ENCODE data around the gene TSPAN31. TPM values are rescaled to one million over a fixed set of nuclear protein-coding genes. Genes with fewer than 3 reads are reported as not detected.
"Not testable (repeated sequence)": the region's sequence is repeated elsewhere in the genome, so short reads cannot be mapped to it uniquely, and the experiment has no call there.

Gene TSPAN31
- total RNA-seq, 1 donor, result 41.6 TPM

DNA sequence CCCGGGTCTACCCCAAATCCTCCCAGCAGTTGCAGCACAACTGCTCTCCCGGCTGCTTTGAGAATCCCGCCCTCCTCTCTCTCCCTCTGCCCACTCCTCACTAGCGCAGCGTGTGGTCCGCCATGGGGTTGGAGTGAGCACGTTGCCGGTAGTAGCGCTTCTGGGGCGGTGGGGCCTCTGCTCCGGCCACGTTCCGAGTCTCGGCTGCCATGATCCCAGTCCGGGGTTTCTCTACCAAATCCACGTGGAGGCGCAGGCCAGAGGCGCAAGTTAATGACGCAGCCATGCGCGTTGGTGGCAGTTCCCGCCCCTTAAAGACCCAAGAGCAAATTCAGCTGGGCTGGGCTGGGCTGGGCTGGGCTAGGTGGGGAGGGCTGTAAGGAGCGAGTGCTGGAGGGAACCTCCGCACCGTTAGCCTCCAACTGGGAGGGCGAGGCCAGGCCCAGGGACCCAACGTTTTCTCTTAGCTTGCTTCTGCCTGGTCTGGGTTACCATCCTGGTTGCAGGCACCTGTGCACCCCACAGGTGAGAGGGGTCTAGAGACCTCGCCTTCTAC, 27.1 kb downstream of the TSPAN31 start, which contains the start of gene METTL1:
Gene METTL1, minus strand, starts transcription at position 233 of the 556 bp plus-strand sequence. Its CDS starts 22 bp downstream, at position 211.
- peak; percentile 98 for DNase-seq (ENCODE audit: insufficient read length, low spot score, missing footprints)
- Histone ChIP-seq H3K9me3 (ENCODE audit: low read depth, low read length) (no peaks in the 10 kb centered on the region), H3K4me2 (ENCODE audit: insufficient read depth, low read length) (peak within 1 kb of the TSS; percentile 90), H3K27ac (ENCODE audit: low read depth, low read length) (peak within 1 kb of the TSS; percentile 95), H3K27me3 (ENCODE audit: insufficient read depth, low read length) (peaks cover 5% of the 10 kb centered on the region), H4K20me1 (ENCODE audit: insufficient read depth, low read length) (no peaks in the 10 kb centered on the region), H3K4me3 (ENCODE audit: insufficient read depth, low read length) (peak within 1 kb of the TSS; percentile 91), H3K4me1 (ENCODE audit: insufficient read depth, low read length) (peaks cover 23% of the 10 kb centered on the region), H2AFZ (ENCODE audit: low read length) (peak within 1 kb of the TSS; percentile 98), H3K36me3 (ENCODE audit: insufficient read depth, low read length) (peaks cover 26% of the 10 kb centered on the region), H3K79me2 (ENCODE audit: insufficient read depth, low read length) (peaks cover 12% of the 10 kb centered on the region)
- TF ChIP-seq, protein P1, sequence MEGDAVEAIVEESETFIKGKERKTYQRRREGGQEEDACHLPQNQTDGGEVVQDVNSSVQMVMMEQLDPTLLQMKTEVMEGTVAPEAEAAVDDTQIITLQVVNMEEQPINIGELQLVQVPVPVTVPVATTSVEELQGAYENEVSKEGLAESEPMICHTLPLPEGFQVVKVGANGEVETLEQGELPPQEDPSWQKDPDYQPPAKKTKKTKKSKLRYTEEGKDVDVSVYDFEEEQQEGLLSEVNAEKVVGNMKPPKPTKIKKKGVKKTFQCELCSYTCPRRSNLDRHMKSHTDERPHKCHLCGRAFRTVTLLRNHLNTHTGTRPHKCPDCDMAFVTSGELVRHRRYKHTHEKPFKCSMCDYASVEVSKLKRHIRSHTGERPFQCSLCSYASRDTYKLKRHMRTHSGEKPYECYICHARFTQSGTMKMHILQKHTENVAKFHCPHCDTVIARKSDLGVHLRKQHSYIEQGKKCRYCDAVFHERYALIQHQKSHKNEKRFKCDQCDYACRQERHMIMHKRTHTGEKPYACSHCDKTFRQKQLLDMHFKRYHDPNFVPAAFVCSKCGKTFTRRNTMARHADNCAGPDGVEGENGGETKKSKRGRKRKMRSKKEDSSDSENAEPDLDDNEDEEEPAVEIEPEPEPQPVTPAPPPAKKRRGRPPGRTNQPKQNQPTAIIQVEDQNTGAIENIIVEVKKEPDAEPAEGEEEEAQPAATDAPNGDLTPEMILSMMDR (IDR thresholded peaks at IDR 0.05; ENCODE audit: extremely low read depth, low read depth, low read length), result no peak

DNA sequence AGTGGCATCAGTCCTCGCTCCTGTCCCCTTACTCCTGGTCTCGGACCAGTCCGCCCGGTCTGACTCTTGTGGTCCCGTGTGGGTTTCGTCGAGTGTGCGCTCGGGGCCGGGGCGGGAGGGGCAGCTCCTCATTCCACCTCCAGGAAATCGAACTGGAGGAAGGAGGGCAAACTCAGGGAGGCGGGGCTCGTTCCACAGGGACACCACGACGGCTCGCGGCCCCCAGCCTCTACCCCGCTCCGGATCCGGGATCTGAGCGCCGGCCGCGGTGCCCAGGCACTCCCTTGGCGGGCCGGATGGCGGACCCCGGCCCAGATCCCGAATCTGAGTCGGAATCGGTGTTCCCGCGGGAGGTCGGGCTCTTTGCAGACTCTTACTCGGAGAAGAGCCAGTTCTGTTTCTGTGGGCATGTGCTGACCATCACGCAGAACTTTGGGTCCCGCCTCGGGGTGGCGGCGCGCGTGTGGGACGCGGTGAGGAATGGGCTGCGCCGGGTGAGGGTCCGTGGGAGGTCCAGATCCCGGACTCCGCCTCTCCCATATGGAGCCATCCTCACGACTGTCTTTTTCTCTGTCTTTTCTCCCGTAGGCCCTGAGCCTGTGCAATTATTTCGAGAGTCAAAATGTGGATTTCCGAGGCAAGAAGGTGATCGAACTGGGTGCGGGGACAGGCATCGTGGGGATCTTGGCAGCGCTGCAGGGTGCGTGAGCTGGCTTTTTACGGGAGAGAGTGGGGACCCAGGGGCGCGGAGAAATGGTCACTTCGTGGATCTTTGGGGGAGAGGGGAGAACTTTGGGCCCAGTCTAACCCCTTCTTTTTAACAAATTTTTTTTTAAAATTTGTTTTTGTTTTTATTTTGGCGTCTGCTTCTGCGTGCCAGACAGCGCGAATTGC, 27.8 kb downstream of the TSPAN31 start, which contains the start of gene EEF1AKMT3:
Gene EEF1AKMT3, plus strand, starts transcription at position 186 of the 894 bp plus-strand sequence. Its CDS starts 111 bp downstream, at position 297.
- TF ChIP-seq, protein P1 (IDR thresholded peaks at IDR 0.05; ENCODE audit: extremely low read depth, low read depth, low read length), result no peak
- Histone ChIP-seq H2AFZ (ENCODE audit: low read length) (peak within 1 kb of the TSS; percentile 98), H3K27ac (ENCODE audit: low read depth, low read length) (peak within 1 kb of the TSS; percentile 95), H3K79me2 (ENCODE audit: insufficient read depth, low read length) (peaks cover 12% of the 10 kb centered on the region), H3K36me3 (ENCODE audit: insufficient read depth, low read length) (peaks cover 26% of the 10 kb centered on the region), H3K4me1 (ENCODE audit: insufficient read depth, low read length) (peaks cover 18% of the 10 kb centered on the region), H3K4me2 (ENCODE audit: insufficient read depth, low read length) (peak within 1 kb of the TSS; percentile 90), H4K20me1 (ENCODE audit: insufficient read depth, low read length) (no peaks in the 10 kb centered on the region), H3K9me3 (ENCODE audit: low read depth, low read length) (no peaks in the 10 kb centered on the region), H3K27me3 (ENCODE audit: insufficient read depth, low read length) (no peaks in the 10 kb centered on the region), H3K4me3 (ENCODE audit: insufficient read depth, low read length) (peak within 1 kb of the TSS; percentile 91)
- DNase-seq (ENCODE audit: insufficient read length, low spot score, missing footprints), result peak; percentile 94

DNA sequence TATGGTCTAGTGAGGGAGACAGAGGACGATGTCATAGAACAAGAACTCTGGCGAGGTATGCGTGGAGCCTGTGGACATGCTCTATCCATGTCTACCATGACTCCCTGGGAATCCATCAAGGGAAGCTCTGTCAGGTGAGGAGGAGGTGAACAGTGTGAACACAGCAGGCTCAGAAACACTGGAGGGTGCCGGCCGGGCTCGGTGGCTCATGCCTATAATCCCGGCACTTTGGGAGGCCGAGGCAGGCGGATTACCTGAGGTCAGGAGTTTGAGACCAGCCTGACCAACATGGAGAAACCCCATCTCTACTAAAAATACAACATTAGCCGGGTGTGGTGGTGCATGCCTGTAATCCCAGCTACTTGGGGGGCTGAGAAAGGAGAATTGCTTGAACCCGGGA, 29.8 kb downstream of the TSPAN31 start:
- H3K4me2 ChIP-seq (ENCODE audit: insufficient read depth, low read length); H3K9me3 ChIP-seq (ENCODE audit: low read depth, low read length); H3K4me3 ChIP-seq (ENCODE audit: insufficient read depth, low read length); DNase-seq (ENCODE audit: insufficient read length, low spot score, missing footprints); H2AFZ ChIP-seq (ENCODE audit: low read length); H4K20me1 ChIP-seq (ENCODE audit: insufficient read depth, low read length); H3K27ac ChIP-seq (ENCODE audit: low read depth, low read length); H3K27me3 ChIP-seq (ENCODE audit: insufficient read depth, low read length): not testable (repeated sequence)
- H3K36me3 ChIP-seq (ENCODE audit: insufficient read depth, low read length), result peaks cover 13% of the 10 kb centered on the region
- peaks cover 12% of the 10 kb centered on the region for H3K79me2 ChIP-seq (ENCODE audit: insufficient read depth, low read length)
- H3K4me1 ChIP-seq (ENCODE audit: insufficient read depth, low read length), result peaks cover 18% of the 10 kb centered on the region

DNA sequence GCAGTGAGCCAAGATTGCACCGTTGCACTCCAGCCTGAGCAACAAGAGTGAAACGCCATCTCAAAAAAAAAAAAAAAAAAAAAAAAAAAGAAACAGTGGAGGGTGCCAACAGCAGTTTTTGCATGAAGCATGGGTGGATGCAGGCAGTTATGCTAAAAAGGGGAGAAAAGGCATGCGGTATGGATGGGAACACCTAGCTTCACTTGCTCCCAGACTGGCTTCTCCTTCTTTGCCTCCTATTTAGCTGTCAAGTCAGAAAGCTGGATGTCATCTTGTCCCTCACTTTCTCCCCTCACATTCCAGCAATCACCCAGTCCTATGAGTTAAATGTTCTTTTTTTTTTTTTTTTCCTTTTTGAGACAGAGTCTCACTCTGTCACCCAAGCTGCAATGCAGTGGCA, 30.2 kb downstream of the TSPAN31 start:
- Histone ChIP-seq H2AFZ (ENCODE audit: low read length) (no peak overlapping the region), H3K4me1 (ENCODE audit: insufficient read depth, low read length) (peaks cover 18% of the 10 kb centered on the region), H3K79me2 (ENCODE audit: insufficient read depth, low read length) (peaks cover 12% of the 10 kb centered on the region), H3K4me2 (ENCODE audit: insufficient read depth, low read length) (no peak overlapping the region), H3K36me3 (ENCODE audit: insufficient read depth, low read length) (peaks cover 11% of the 10 kb centered on the region), H3K27me3 (ENCODE audit: insufficient read depth, low read length) (no peaks in the 10 kb centered on the region), H3K9me3 (ENCODE audit: low read depth, low read length) (no peaks in the 10 kb centered on the region), H3K4me3 (ENCODE audit: insufficient read depth, low read length) (no peak overlapping the region), H3K27ac (ENCODE audit: low read depth, low read length) (no peak overlapping the region), H4K20me1 (ENCODE audit: insufficient read depth, low read length) (no peaks in the 10 kb centered on the region)
- TF ChIP-seq, protein P1 (IDR thresholded peaks at IDR 0.05; ENCODE audit: extremely low read depth, low read depth, low read length), result no peak
- DNase-seq (ENCODE audit: insufficient read length, low spot score, missing footprints), result no peak
